IMR-90 (cell line): ENCODE data around the gene S100A2. TPM values are rescaled to one million over a fixed set of nuclear protein-coding genes. Genes with fewer than 3 reads are reported as not detected.
A peak's percentile ranks its signal among the peaks of the same experiment; 100 is the strongest.

Experiments used
- ATAC-seq: fragments of 200-7000 bp; cut with Tn5 transposase; 2 replicates; pipeline ENCODE4 v1.9.1; 2020; ENCODE audit warnings: low read depth, mild to moderate bottlenecking, moderate library complexity
- BruUV-seq: library from RNA; stranded (reverse); fragments of 400-500 nt; replicated peaks from 2 replicates; lab custom pipeline; 2021; lab: Mats Ljungman, UMichigan
- CTCF ChIA-PET: fragments of 300-600 bp; formaldehyde crosslinking; extraction: SDS; loops from one replicate; lab custom pipeline; 2021; ENCODE audit warnings: antibody characterized with exemption; lab: Yijun Ruan, JAX
- POLR2A ChIA-PET: fragments of 300-600 bp; sonication (Branson Sonifier 250); formaldehyde crosslinking; loops from one replicate; lab custom pipeline; 2022; ENCODE audit warnings: antibody characterized with exemption; ENCODE audit not compliant: unreplicated experiment; lab: Charles Lee
- DNase-seq: peaks from one replicate; pipeline ENCODE4 v3.0.0; 2013
- H2AFZ ChIP-seq: replicated peaks from 2 replicates; pipeline ENCODE3; 2013; ENCODE audit warnings: low read length, mild to moderate bottlenecking; ENCODE audit not compliant: poor library complexity
- H2AK5ac ChIP-seq: 2 replicates; pipeline ENCODE4 v1.6.1; 2013; ENCODE audit warnings: low read depth, low read length, inconsistent platforms
- H2AK9ac ChIP-seq: replicated peaks from 2 replicates; pipeline ENCODE3; 2013; ENCODE audit warnings: mild to moderate bottlenecking, low read depth, low read length, moderate library complexity; ENCODE audit not compliant: poor library complexity
- H2BK120ac ChIP-seq: 2 replicates; pipeline ENCODE4 v1.6.1; 2013; ENCODE audit warnings: low read depth, low read length, inconsistent platforms
- H2BK15ac ChIP-seq: 3 replicates; pipeline ENCODE4 v1.6.1; 2013; ENCODE audit warnings: low read depth, low read length, inconsistent platforms
- H2BK20ac ChIP-seq: 2 replicates; pipeline ENCODE4 v1.6.1; 2013; ENCODE audit warnings: low read depth, mild to moderate bottlenecking, inconsistent platforms, low read length, moderate library complexity
- H2BK5ac ChIP-seq: 2 replicates; pipeline ENCODE4 v1.6.1; 2013; ENCODE audit warnings: mild to moderate bottlenecking, low read depth, low read length, inconsistent platforms; ENCODE audit not compliant: poor library complexity, severe bottlenecking
- H3K14ac ChIP-seq: replicated peaks from 2 replicates; pipeline ENCODE4 v1.6.1; 2013; ENCODE audit warnings: low read depth, low read length, inconsistent platforms
- H3K18ac ChIP-seq: 2 replicates; pipeline ENCODE4 v1.6.1; 2013; ENCODE audit warnings: low read depth, low read length, control low read depth
- H3K23ac ChIP-seq: 2 replicates; pipeline ENCODE4 v1.6.1; 2013; ENCODE audit warnings: low read depth, low read length, inconsistent platforms
- H3K27ac ChIP-seq: 2 replicates; pipeline ENCODE4 v1.5.1; 2013; ENCODE audit warnings: mild to moderate bottlenecking, control low read depth, low read length; ENCODE audit not compliant: insufficient read depth
- H3K27me3 ChIP-seq: 2 replicates; pipeline ENCODE4 v1.6.1; 2013; ENCODE audit warnings: low read length; ENCODE audit not compliant: control insufficient read depth, insufficient read depth
- H3K36me3 ChIP-seq: 2 replicates; pipeline ENCODE4 v1.6.1; 2013; ENCODE audit warnings: low read length, mixed read lengths; ENCODE audit not compliant: control insufficient read depth, insufficient read depth
- H3K4ac ChIP-seq: 2 replicates; pipeline ENCODE4 v1.6.1; 2013; ENCODE audit warnings: low read depth, low read length, inconsistent platforms
- H3K4me1 ChIP-seq: 2 replicates; pipeline ENCODE4 v1.6.1; 2013; ENCODE audit warnings: low read length, mixed read lengths; ENCODE audit not compliant: control insufficient read depth, insufficient read depth
- H3K4me2 ChIP-seq: 2 replicates; pipeline ENCODE4 v1.6.1; 2013; ENCODE audit warnings: low read depth, mild to moderate bottlenecking, control low read depth, low read length, moderate library complexity
- H3K4me3 ChIP-seq: 2 replicates; pipeline ENCODE4 v1.5.1; 2013; ENCODE audit warnings: low read depth, mild to moderate bottlenecking, control low read depth, low read length, moderate library complexity; ENCODE audit not compliant: insufficient read depth
- H3K56ac ChIP-seq: 2 replicates; pipeline ENCODE4 v1.6.1; 2013; ENCODE audit warnings: low read length, inconsistent platforms; ENCODE audit not compliant: insufficient read depth; ENCODE audit errors: extremely low read depth
- H3K79me1 ChIP-seq, 2 experiments: 2 replicates each; pipeline ENCODE4 v1.6.1; 2013; ENCODE audit warnings: low read length in 2 of 2, inconsistent platforms in 1 of 2, low read depth in 1 of 2
- H3K9ac ChIP-seq: 2 replicates; pipeline ENCODE4 v1.6.1; 2013; ENCODE audit warnings: low read depth, low read length, control low read depth
- H3K9me1 ChIP-seq: 2 replicates; pipeline ENCODE4 v1.6.1; 2013; ENCODE audit warnings: low read length, inconsistent platforms; ENCODE audit not compliant: insufficient read depth
- H3K9me3 ChIP-seq: 2 replicates; pipeline ENCODE4 v1.6.1; 2013; ENCODE audit warnings: low read length; ENCODE audit not compliant: control insufficient read depth, insufficient read depth
- H4K20me1 ChIP-seq: 2 replicates; pipeline ENCODE4 v1.6.1; 2013; ENCODE audit warnings: low read length, inconsistent platforms; ENCODE audit not compliant: insufficient read depth
- H4K5ac ChIP-seq: 2 replicates; pipeline ENCODE4 v1.6.1; 2013; ENCODE audit warnings: mild to moderate bottlenecking, low read depth, low read length, control low read depth
- H4K8ac ChIP-seq, 2 experiments: 2 replicates each; pipeline ENCODE4 v1.6.1; 2013; ENCODE audit warnings: low read depth in 2 of 2, low read length in 2 of 2, control low read depth in 1 of 2, inconsistent platforms in 1 of 2
- H4K91ac ChIP-seq: 2 replicates; pipeline ENCODE4 v1.6.1; 2013; ENCODE audit warnings: low read depth, low read length, inconsistent platforms; ENCODE audit not compliant: insufficient read depth
- BHLHE40 ChIP-seq: fragments of 150-350 bp; IDR thresholded peaks from 2 replicates; pipeline ENCODE4 v1.6.1; 2016; ENCODE audit warnings: mild to moderate bottlenecking, low read depth, low read length
- ELK1 ChIP-seq: fragments of 150-350 bp; IDR thresholded peaks from 2 replicates; pipeline ENCODE4 v1.6.1; 2016; ENCODE audit warnings: low read depth, mild to moderate bottlenecking, low read length, moderate library complexity, borderline replicate concordance
- MXI1 ChIP-seq: IDR thresholded peaks from 2 replicates; pipeline ENCODE4 v1.6.1; 2012; ENCODE audit warnings: low read depth, mild to moderate bottlenecking, low read length, moderate library complexity, borderline replicate concordance
- NFE2L2 ChIP-seq: fragments of 150-350 bp; IDR thresholded peaks from 2 replicates; pipeline ENCODE4 v1.6.1; 2016; ENCODE audit warnings: low read depth, mild to moderate bottlenecking, low read length
- POLR2A ChIP-seq: IDR thresholded peaks from 2 replicates; pipeline ENCODE4 v1.6.1; 2012; ENCODE audit warnings: mild to moderate bottlenecking, low read depth, low read length
- WGBS, 2 experiments: methylation state at CpG; one replicate each; pipeline versions ENCODE4 v1.1.5 to v1.1.7; 2013; ENCODE audit warnings: missing lambda C conversion rate in 2 of 2; ENCODE audit not compliant: insufficient read length in 1 of 2; ENCODE audit errors: extremely low coverage in 2 of 2; 5-methylcytosine and 5-hydroxymethylcytosine counted together
- dilution Hi-C: fragments of 300-500 bp; cut with HindIII; formaldehyde crosslinking; loops from one replicate; pipeline ENCODE4 v1.14.3; 2018; ENCODE audit warnings: low sequenced_read_pairs; ENCODE audit not compliant: unreplicated experiment
- in situ Hi-C: fragments of 300-500 bp; cut with MboI; formaldehyde crosslinking; loops from 3 replicates; pipeline ENCODE4 v1.14.3; 2019; ENCODE audit warnings: low sequenced_read_pairs, inconsistent platforms, mixed read lengths
- intact Hi-C: fragments of 100-400 bp; cut with micrococcal nuclease; formaldehyde crosslinking; loops from 2 replicates; pipeline ENCODE4 v1.10.0; 2022
- polyA plus RNA-seq, 3 experiments: library from polyadenylated mRNA; depleted of rRNA; stranded (reverse); fragments of >200 nt; gene quantifications; 2 replicates each; pipeline ENCODE4 v1.2.3, GENCODE V29; 2012; ENCODE audit warnings: low replicate concordance in 1 of 3
- total RNA-seq: library from RNA; depleted of rRNA; stranded (reverse); fragments of >200 nt; gene quantifications from 2 replicates; pipeline ENCODE4 v1.2.3, GENCODE V29; 2012

The S100A2 gene
- total and polyA plus RNA-seq, 2 of the 4 experiments (the other 2 are of a cell fraction): 3.6 to 7.9 TPM

DNA sequence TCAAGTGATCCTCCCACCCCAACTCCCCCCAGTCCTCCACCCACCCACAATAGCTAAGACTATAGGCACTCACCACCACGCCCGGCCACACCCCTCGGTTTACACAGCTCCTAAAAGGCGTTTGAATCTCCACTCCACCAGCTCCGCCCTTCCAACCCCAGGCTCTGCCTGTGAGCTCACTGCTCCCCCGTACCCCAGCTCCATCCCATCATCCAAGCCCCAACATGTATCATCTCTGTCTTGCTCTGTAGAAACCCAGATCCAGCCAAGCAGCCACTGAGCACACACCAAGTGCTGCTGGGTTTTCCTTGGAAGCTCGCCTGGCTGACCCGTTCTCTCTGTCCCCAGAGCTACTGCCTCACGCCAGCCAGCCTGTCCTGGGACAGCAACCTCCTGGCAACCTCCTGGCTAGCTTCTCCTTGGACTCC is 12.0 kb upstream of the S100A2 start:
- Histone ChIP-seq H3K9ac (no peak overlapping the region), H3K4me1 (peaks cover 15% of the 10 kb centered on the region), H4K20me1 (no peaks in the 10 kb centered on the region), H4K5ac (no peak overlapping the region), H3K79me1 (no peaks in the 10 kb centered on the region), H2AK5ac (peak overlapping the region; percentile 58; the same call in 1 of the 2 replicates), H3K4ac (peak overlapping the region; percentile 62), H3K9me1 (peaks cover 8% of the 10 kb centered on the region), H4K8ac (peak overlapping the region in 1 of 2 experiments; percentile 50; a peak in 1 of 4 replicates), H4K91ac (peak overlapping the region; percentile 73), H2BK20ac (peak overlapping the region; percentile 6), H3K9me3 (no peaks in the 10 kb centered on the region), H3K4me2 (no peak overlapping the region), H2AFZ (peak overlapping the region; percentile 61), H3K27me3 (no peaks in the 10 kb centered on the region), H3K14ac (no peak overlapping the region), H3K4me3 (no peak overlapping the region), H2AK9ac (peak overlapping the region; percentile 77), H2BK120ac (peak overlapping the region; percentile 76), H2BK5ac (no peak overlapping the region), H3K23ac (no peak overlapping the region), H2BK15ac (0 out of 3 replicates have a peak overlapping the region, but pooled peaks have one; percentile 34), H3K56ac (no peak overlapping the region), H3K18ac (no peak overlapping the region; the same call in 1 of the 2 replicates), H3K27ac (no peak overlapping the region), H3K36me3 (no peaks in the 10 kb centered on the region)
- ATAC-seq (no peak), DNase-seq (no peak)
- 68% methylated on average over 8 of the region's 9 CpGs; no CpG with 5 or more reads in 1 of the 2 experiments for WGBS, 2 experiments
- in situ Hi-C loops (no loop called here), dilution Hi-C loops (no loop called here), intact Hi-C loops (no loop called here)
- POLR2A ChIA-PET: interaction anchor here (0.9 to 1.5 kb wide), 3 partner anchors 31 to 57 kb away, joined by 3 to 5 read pairs (median 5); partner anchors contain the start of gene CHTOP
- BruUV-seq: no TSS peak
- no peak for TF ChIP-seq ELK1
- TF ChIP-seq MXI1: no peak
- TF ChIP-seq POLR2A: no peak
- no peak for TF ChIP-seq NFE2L2
- no peak for TF ChIP-seq BHLHE40
- CTCF ChIA-PET: interaction anchor here (0.8 kb wide), 1 partner anchor 11 kb away, joined by 3 read pairs; no protein-coding TSS in a partner anchor
